Vagina (tissue), 2 donors: ENCODE data around the gene ITGA11. TPM values are rescaled to one million over a fixed set of nuclear protein-coding genes. Genes with fewer than 3 reads are reported as not detected.

ENCODE experiments used
- DNase-seq, 2 donors: peaks; one replicate each; pipeline ENCODE4 v3.0.0-alpha.2; 2017; ENCODE audit errors: extremely low spot score in 2 of 2
- H3K27ac ChIP-seq: fragments of 200-600 bp; sonication (generic); one replicate; pipeline ENCODE4 v1.5.1; 2019
- H3K27me3 ChIP-seq: fragments of 200-600 bp; sonication (generic); one replicate; pipeline ENCODE4 v1.5.1; 2019
- H3K36me3 ChIP-seq, 2 donors: fragments of 200-600 bp; sonication (generic); one replicate each; pipeline ENCODE4 v1.5.1; 2017 to 2019
- H3K4me1 ChIP-seq: fragments of 200-600 bp; sonication (generic); one replicate; pipeline ENCODE4 v1.5.1; 2019
- H3K4me3 ChIP-seq, 2 donors: fragments of 200-600 bp; sonication (generic); 1 replicate in 1 of 2; 2 replicates in 1 of 2; pipeline ENCODE4 v1.5.1; 2016 to 2019
- H3K9me3 ChIP-seq: fragments of 200-600 bp; sonication (generic); one replicate; pipeline ENCODE4 v1.5.1; 2019
- CTCF ChIP-seq, 3 experiments: fragments of 450-650 bp in 2 of 3; fragments of 200-600 bp in 1 of 3; sonication (generic) in 1 of 3; IDR thresholded peaks; one replicate each; pipeline ENCODE4 v1.5.1; 2017 to 2019; ENCODE audit warnings: antibody characterized with exemption in 3 of 3, mild to moderate bottlenecking in 2 of 3, moderate library complexity in 2 of 3
- POLR2A ChIP-seq, 2 donors: fragments of 450-650 bp; IDR thresholded peaks; one replicate each; pipeline ENCODE4 v1.6.1; 2017; ENCODE audit warnings: antibody characterized with exemption in 2 of 2, mild to moderate bottlenecking in 2 of 2, moderate library complexity in 2 of 2
- POLR2AphosphoS5 ChIP-seq, 2 donors: sonication (generic); formaldehyde crosslinking; IDR thresholded peaks; one replicate each; pipeline ENCODE4 v1.9.0; 2017; ENCODE audit warnings: antibody characterized with exemption in 2 of 2, mild to moderate bottlenecking in 2 of 2, low read depth in 1 of 2; ENCODE audit not compliant: insufficient read depth in 1 of 2
- intact Hi-C: fragments of 100-400 bp; cut with DNase I; formaldehyde crosslinking; loops from one replicate; pipeline ENCODE4 v1.15.1; 2023
- total RNA-seq: library from RNA; depleted of rRNA; stranded (reverse); fragments of >200 nt; gene quantifications from one replicate; pipeline ENCODE4 v1.2.3, GENCODE V29; 2016

The ITGA11 gene
- total RNA-seq, 1 donor from 2014 or later, result 15.5 TPM

GRCh38 chr15:68411735-68412134 is 20.2 kb downstream of the ITGA11 start:
- no peak for TF ChIP-seq POLR2AphosphoS5 (IDR thresholded peaks at IDR 0.05; ENCODE audit: insufficient read depth in 1 of 2, low read depth in 1 of 2)
- Histone ChIP-seq H3K4me1 (peaks cover 36% of the 10 kb centered on the region), H3K4me3 (no peak overlapping the region), H3K27ac (no peak overlapping the region), H3K9me3 (no peaks in the 10 kb centered on the region), H3K27me3 (no peaks in the 10 kb centered on the region), H3K36me3 (no peaks in the 10 kb centered on the region)
- DNase-seq, result peak; percentile 43 to 47
- intact Hi-C loops, result no loop called here

GRCh38 chr15:68411343-68411675 is 20.7 kb downstream of the ITGA11 start:
- no peak overlapping the region for H3K4me3 ChIP-seq
- H3K9me3 ChIP-seq, result no peaks in the 10 kb centered on the region
- H3K27me3 ChIP-seq, result no peaks in the 10 kb centered on the region
- TF ChIP-seq POLR2A (IDR thresholded peaks at IDR 0.05), result no peak
- TF ChIP-seq CTCF (IDR thresholded peaks at IDR 0.05), result no peak
- TF ChIP-seq POLR2AphosphoS5 (IDR thresholded peaks at IDR 0.05; ENCODE audit: insufficient read depth in 1 of 2, low read depth in 1 of 2), result no peak
- intact Hi-C loops, result no loop called here
- peak; percentile 27 to 61 for DNase-seq
- peaks cover 35% of the 10 kb centered on the region for H3K4me1 ChIP-seq
- H3K27ac ChIP-seq, result no peak overlapping the region
- no peaks in the 10 kb centered on the region for H3K36me3 ChIP-seq

GRCh38 chr15:68410466-68411342 is 21.3 kb downstream of the ITGA11 start:
- H3K4me3 ChIP-seq, result no peak overlapping the region
- H3K27ac ChIP-seq, result no peak overlapping the region
- H3K4me1 ChIP-seq, result peaks cover 29% of the 10 kb centered on the region
- DNase-seq, result peak; percentile 72 to 76
- intact Hi-C loops, result no loop called here
- TF ChIP-seq POLR2AphosphoS5 (IDR thresholded peaks at IDR 0.05; ENCODE audit: insufficient read depth in 1 of 2, low read depth in 1 of 2) (no peak), CTCF (IDR thresholded peaks at IDR 0.05) (no peak), POLR2A (IDR thresholded peaks at IDR 0.05) (no peak)
- H3K9me3 ChIP-seq, result no peaks in the 10 kb centered on the region
- no peaks in the 10 kb centered on the region for H3K36me3 ChIP-seq
- H3K27me3 ChIP-seq, result no peaks in the 10 kb centered on the region

GRCh38 chr15:68409736-68410370 is 22.1 kb downstream of the ITGA11 start:
- H3K9me3 ChIP-seq, result no peaks in the 10 kb centered on the region
- no peak overlapping the region for H3K27ac ChIP-seq
- H3K27me3 ChIP-seq, result no peaks in the 10 kb centered on the region
- H3K36me3 ChIP-seq, result no peaks in the 10 kb centered on the region
- H3K4me1 ChIP-seq, result peaks cover 25% of the 10 kb centered on the region
- TF ChIP-seq CTCF (IDR thresholded peaks at IDR 0.05) (no peak), POLR2A (IDR thresholded peaks at IDR 0.05) (no peak), POLR2AphosphoS5 (IDR thresholded peaks at IDR 0.05; ENCODE audit: insufficient read depth in 1 of 2, low read depth in 1 of 2) (no peak)
- intact Hi-C loops, result no loop called here
- H3K4me3 ChIP-seq, result no peak overlapping the region
- DNase-seq, result peak; percentile 62 to 64

GRCh38 chr15:68408971-68409370 is 23.0 kb downstream of the ITGA11 start:
- H3K4me3 ChIP-seq, result no peak overlapping the region
- H3K4me1 ChIP-seq, result peaks cover 21% of the 10 kb centered on the region
- H3K36me3 ChIP-seq, result no peaks in the 10 kb centered on the region
- no peaks in the 10 kb centered on the region for H3K27me3 ChIP-seq
- TF ChIP-seq POLR2AphosphoS5 (IDR thresholded peaks at IDR 0.05; ENCODE audit: insufficient read depth in 1 of 2, low read depth in 1 of 2) (no peak), CTCF (IDR thresholded peaks at IDR 0.05) (no peak), POLR2A (IDR thresholded peaks at IDR 0.05) (no peak)
- H3K9me3 ChIP-seq, result no peaks in the 10 kb centered on the region
- peak overlapping the region; percentile 74 for H3K27ac ChIP-seq
- intact Hi-C loops, result no loop called here
- DNase-seq, result peak; percentile 25 to 64
